ENCODE measurements around the gene TPCN1. TPM values are rescaled to one million over a fixed set of nuclear protein-coding genes. Genes with fewer than 3 reads are reported as not detected.
"Not testable (repeated sequence)": the region's sequence is repeated elsewhere in the genome, so short reads cannot be mapped to it uniquely, and the experiment has no call there.

TPCN1 gene
- total and polyA plus RNA-seq, 2 of the 13 experiments (the other 11 are each of a cell fraction or from before 2014, with no cell fraction given), result 8.0 to 26.8 TPM

GRCh38 chr12:113206802-113207201, 14.5 kb upstream of the TPCN1 start:
- FAIRE-seq; H3K36me3 ChIP-seq (replicated peaks in 1 of 2; ENCODE audit: control insufficient read depth in 1 of 2, insufficient read depth in 2 of 2, low read length in 2 of 2); DNase-seq (ENCODE audit: low spot score); ATAC-seq; in situ Hi-C loops (cut with HindIII; ENCODE audit: extremely low pct_ligation_motif_present, low pct_unique_long_range_greater_than_20kb); H3K27me3 ChIP-seq (ENCODE audit: control insufficient read depth in 1 of 2, insufficient read depth in 2 of 2, low read length in 2 of 2); H2AFZ ChIP-seq (ENCODE audit: low read length); H3K9me3 ChIP-seq (ENCODE audit: low read length); CTCF ChIA-PET (ENCODE audit: low intra/inter-chr PET ratio, low total read pairs); H3K4me3 ChIP-seq (replicated peaks in 1 of 3; ENCODE audit: insufficient read depth in 1 of 3, low read depth in 2 of 3, low read length in 3 of 3); H3K79me2 ChIP-seq (ENCODE audit: insufficient read depth, low read length); intact Hi-C loops (cut with micrococcal nuclease; ENCODE audit: unreplicated experiment); H3K4me2 ChIP-seq (ENCODE audit: low read depth, low read length); H4K20me1 ChIP-seq (ENCODE audit: insufficient read depth, low read length): not testable (repeated sequence)
- 93% methylated on average over 5 of the region's 5 CpGs for WGBS (ENCODE audit: low lambda C conversion rate)
- Histone ChIP-seq H3K27ac (ENCODE audit: extremely low read length, insufficient read depth, low read length) (peak overlapping the region; percentile 61), H3K4me1 (ENCODE audit: insufficient read depth, low read length) (peaks cover 49% of the 10 kb centered on the region), H3K9ac (ENCODE audit: insufficient read depth, low read depth, low read length) (0 out of 2 replicates have a peak overlapping the region, but pooled peaks have one; percentile 38)
- TSS peak; percentile 81 for BruUV-seq (replicated peaks)
- POLR2A ChIA-PET, result interaction anchor here (1.3 to 3.8 kb wide), 2 partner anchors 8 to 15 kb away, joined by 3 to 39 read pairs; partner anchors contain the start of gene TPCN1
- TF ChIP-seq ZNF687 (CRISPR knock-in tag; IDR thresholded peaks at IDR 0.05) (peak; percentile 13; the same call in 1 of the 2 replicates), ZNF770 (CRISPR knock-in tag; IDR thresholded peaks at IDR 0.05) (peak; percentile 56; the same call in 1 of the 2 replicates), ZNF121 (CRISPR knock-in tag; IDR thresholded peaks at IDR 0.05) (0 out of 2 replicates have a peak, but pooled peaks have one; percentile 64)
